Psoas muscle (tissue), 8 donors: ENCODE results near the gene MED17. TPM values are rescaled to one million over a fixed set of nuclear protein-coding genes. Genes with fewer than 3 reads are reported as not detected.

Experiments used
- ATAC-seq, 4 donors: fragments of 200-7000 bp; cut with Tn5 transposase; one replicate each; pipeline ENCODE4 v1.9.1; 2020; ENCODE audit warnings: moderate library complexity in 3 of 4, mild to moderate bottlenecking in 2 of 4
- DNase-seq, 2 donors: peaks; one replicate each; pipeline ENCODE4 v3.0.0-alpha.2; 2020
- H3K27ac ChIP-seq: fragments of 200-600 bp; one replicate; pipeline ENCODE4 v1.8.0; 2022
- H3K27me3 ChIP-seq, 3 donors: fragments of 200-600 bp in 1 of 3; one replicate each; pipeline versions ENCODE4 v1.6.1 to v1.8.0; 2013 to 2022; ENCODE audit warnings: low read length in 2 of 3, mild to moderate bottlenecking in 2 of 3, moderate library complexity in 1 of 3; ENCODE audit not compliant: insufficient read depth in 3 of 3
- H3K36me3 ChIP-seq, 2 donors: fragments of 200-600 bp in 1 of 2; one replicate each; pipeline versions ENCODE4 v1.6.1 to v1.8.0; 2013 to 2022; ENCODE audit warnings: low read depth in 1 of 2, mild to moderate bottlenecking in 1 of 2, moderate library complexity in 1 of 2; ENCODE audit not compliant: insufficient read depth in 1 of 2
- H3K4me1 ChIP-seq: fragments of 200-600 bp; one replicate; pipeline ENCODE4 v1.8.0; 2022
- H3K4me3 ChIP-seq: fragments of 200-600 bp; one replicate; pipeline ENCODE4 v1.8.0; 2022; ENCODE audit warnings: mild to moderate bottlenecking
- H3K9me3 ChIP-seq: fragments of 200-600 bp; one replicate; pipeline ENCODE4 v1.8.0; 2022
- WGBS, 3 donors: extraction: QIAGEN DNeasy Blood & Tissue Kit; methylation state at CpG; one replicate each; pipeline versions ENCODE4 v1.1.6 to v1.1.7; 2013; 5-methylcytosine and 5-hydroxymethylcytosine counted together
- intact Hi-C, 2 donors: fragments of 100-400 bp; cut with DNase I; formaldehyde crosslinking; loops; one replicate each; pipeline versions ENCODE4 v1.11.0 to v1.14.2; 2022
- long read RNA-seq, 2 donors: library from polyadenylated mRNA; unstranded; transcript quantifications; one replicate each; pipeline ENCODE4 v2.0.0, GENCODE V29; 2021
- polyA plus RNA-seq, 3 donors: library from polyadenylated mRNA; stranded (reverse); fragments of 200-250 nt; gene quantifications; one replicate each; pipeline ENCODE4 v1.2.3, GENCODE V29; 2013
- total RNA-seq, 4 donors: library from RNA; stranded (reverse); fragmentation: NEBNext Ultra II Directional in 2 of 4; extraction: Animal tissue kit (Norgen Biotek cat#: 25700) in 2 of 4; gene quantifications; one replicate each; pipeline versions ENCODE4 v1.2.1 to v1.2.4, GENCODE V29; 2021 to 2023
- TF ChIP-seq, protein P1 (sequence below): fragments of 200-600 bp; IDR thresholded peaks from one replicate; pipeline ENCODE4 v1.8.0; 2022; ENCODE audit warnings: antibody characterized with exemption
- donor health status: healthy with polysubstance abuse.
- donor health status: DM: no; HTN: no; CAD: no; lungs with moderate emphysema.
- donor health status: Bipolar disorder and iron deficiency.
- donor health status: healthy.
- donor health status: DM: yes; HTN: yes; CAD: no.
- donor health status: DM: no; HTN: no; CAD: no.
- donor health status: DM: no; HTN: no; CAD: no.
- donor health status: DM: yes; HTN: yes; CAD: no.

Gene MED17, protein sequence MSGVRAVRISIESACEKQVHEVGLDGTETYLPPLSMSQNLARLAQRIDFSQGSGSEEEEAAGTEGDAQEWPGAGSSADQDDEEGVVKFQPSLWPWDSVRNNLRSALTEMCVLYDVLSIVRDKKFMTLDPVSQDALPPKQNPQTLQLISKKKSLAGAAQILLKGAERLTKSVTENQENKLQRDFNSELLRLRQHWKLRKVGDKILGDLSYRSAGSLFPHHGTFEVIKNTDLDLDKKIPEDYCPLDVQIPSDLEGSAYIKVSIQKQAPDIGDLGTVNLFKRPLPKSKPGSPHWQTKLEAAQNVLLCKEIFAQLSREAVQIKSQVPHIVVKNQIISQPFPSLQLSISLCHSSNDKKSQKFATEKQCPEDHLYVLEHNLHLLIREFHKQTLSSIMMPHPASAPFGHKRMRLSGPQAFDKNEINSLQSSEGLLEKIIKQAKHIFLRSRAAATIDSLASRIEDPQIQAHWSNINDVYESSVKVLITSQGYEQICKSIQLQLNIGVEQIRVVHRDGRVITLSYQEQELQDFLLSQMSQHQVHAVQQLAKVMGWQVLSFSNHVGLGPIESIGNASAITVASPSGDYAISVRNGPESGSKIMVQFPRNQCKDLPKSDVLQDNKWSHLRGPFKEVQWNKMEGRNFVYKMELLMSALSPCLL
- 10 to 100 TPM; 10.6 to 16.0 (median 13.0) TPM for total RNA-seq
- polyA plus RNA-seq: 10 to 100 TPM in 2 of 3 donors, 1 to 10 TPM in 1; 7.1 to 11.2 (median 10.7) TPM
- long read RNA-seq, donor 1, full-length matches to known transcripts: 7 of 7 reads
- long read RNA-seq, donor 1, partial matches to known transcripts: 0 of 7 reads
- long read RNA-seq, donor 1, other reads (novel, unspliced or antisense): 0 of 7 reads
- long read RNA-seq, donor 2, full-length matches to known transcripts: 15 of 15 reads
- long read RNA-seq, donor 2, partial matches to known transcripts: 0 of 15 reads
- long read RNA-seq, donor 2, other reads (novel, unspliced or antisense): 0 of 15 reads

- DNase-seq (peak; percentile 91 to 95), ATAC-seq (peak; percentile 99 to 100 (median 100))
- Histone ChIP-seq H3K27me3 (no peaks in the 10 kb centered on the region), H3K9me3 (no peaks in the 10 kb centered on the region), H3K36me3 (peaks cover 0 to 21% of the 10 kb centered on the region in 2 donors), H3K27ac (peak within 1 kb of the TSS; percentile 88), H3K4me1 (peaks cover 33% of the 10 kb centered on the region), H3K4me3 (peak within 1 kb of the TSS; percentile 94)
- TF ChIP-seq, protein P1, sequence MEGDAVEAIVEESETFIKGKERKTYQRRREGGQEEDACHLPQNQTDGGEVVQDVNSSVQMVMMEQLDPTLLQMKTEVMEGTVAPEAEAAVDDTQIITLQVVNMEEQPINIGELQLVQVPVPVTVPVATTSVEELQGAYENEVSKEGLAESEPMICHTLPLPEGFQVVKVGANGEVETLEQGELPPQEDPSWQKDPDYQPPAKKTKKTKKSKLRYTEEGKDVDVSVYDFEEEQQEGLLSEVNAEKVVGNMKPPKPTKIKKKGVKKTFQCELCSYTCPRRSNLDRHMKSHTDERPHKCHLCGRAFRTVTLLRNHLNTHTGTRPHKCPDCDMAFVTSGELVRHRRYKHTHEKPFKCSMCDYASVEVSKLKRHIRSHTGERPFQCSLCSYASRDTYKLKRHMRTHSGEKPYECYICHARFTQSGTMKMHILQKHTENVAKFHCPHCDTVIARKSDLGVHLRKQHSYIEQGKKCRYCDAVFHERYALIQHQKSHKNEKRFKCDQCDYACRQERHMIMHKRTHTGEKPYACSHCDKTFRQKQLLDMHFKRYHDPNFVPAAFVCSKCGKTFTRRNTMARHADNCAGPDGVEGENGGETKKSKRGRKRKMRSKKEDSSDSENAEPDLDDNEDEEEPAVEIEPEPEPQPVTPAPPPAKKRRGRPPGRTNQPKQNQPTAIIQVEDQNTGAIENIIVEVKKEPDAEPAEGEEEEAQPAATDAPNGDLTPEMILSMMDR: peak; percentile 41
- 0% methylated on average over 64 to 72 of the region's 72 CpGs for WGBS, 3 donors
- intact Hi-C loops: loop anchor here (2.0 to 5.0 kb wide), 2 partner anchors 42 to 44 kb away; partner anchors contain the start of genes C11orf54 (in 2 of the 2) and TAF1D (in 2 of the 2)
These were observed at the start of gene MED17 for GRCh38 chr11:93784145-93784934. Gene MED17 (plus strand): TSS chr11:93784282. CDS start chr11:93784514, 232 bp downstream.

DNA sequence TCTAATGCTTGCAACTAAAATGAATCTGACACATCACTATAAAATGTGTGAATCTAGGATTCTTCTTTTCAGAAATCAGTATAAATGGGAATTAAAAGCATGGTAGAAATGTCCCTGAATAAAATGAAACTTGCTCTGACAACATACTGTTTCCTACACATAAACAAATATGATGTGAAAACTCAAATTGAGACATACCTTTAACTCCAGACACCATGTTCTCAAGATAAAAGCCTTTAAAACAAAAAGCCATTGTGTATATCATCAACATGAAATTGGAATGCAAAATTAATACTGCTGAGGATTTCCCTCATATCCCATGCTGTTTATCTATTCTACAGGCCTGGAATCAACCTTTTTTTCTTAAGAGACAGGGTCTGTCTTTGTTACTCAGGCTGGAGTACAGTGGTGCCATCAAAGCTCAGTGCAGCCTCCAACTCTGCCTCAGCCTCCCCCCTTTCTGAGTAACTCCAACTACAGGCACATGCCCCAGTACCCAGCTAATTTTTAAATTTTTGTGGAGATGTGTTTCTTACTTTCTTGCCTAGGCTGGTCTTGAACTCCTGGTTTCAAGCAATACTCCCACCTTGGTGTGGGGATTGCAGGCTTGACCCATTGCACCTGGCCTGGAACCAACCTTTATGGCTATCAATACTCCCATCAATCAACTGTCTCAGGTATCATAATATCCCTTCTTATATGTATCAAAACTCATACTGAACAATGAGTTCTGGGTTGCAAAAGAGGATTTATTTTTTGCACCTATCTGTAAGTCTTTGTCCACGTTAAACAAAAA lies 49.5 kb upstream of the MED17 start:
- Histone ChIP-seq H3K4me3 (no peak overlapping the region), H3K27me3 (no peaks in the 10 kb centered on the region), H3K4me1 (peaks cover 23% of the 10 kb centered on the region), H3K9me3 (no peaks in the 10 kb centered on the region), H3K36me3 (peaks cover 22 to 99% of the 10 kb centered on the region in 2 donors), H3K27ac (no peak overlapping the region)
- intact Hi-C loops: loop anchor here (5.0 to 10.0 kb wide), 3 partner anchors 37 to 60 kb away; no protein-coding TSS in a partner anchor
- DNase-seq (no peak), ATAC-seq (no peak)
- 82 to 91% (median 89%) methylated on average over 1 of the region's 1 CpG for WGBS, 3 donors
- TF ChIP-seq, protein P1: no peak

DNA sequence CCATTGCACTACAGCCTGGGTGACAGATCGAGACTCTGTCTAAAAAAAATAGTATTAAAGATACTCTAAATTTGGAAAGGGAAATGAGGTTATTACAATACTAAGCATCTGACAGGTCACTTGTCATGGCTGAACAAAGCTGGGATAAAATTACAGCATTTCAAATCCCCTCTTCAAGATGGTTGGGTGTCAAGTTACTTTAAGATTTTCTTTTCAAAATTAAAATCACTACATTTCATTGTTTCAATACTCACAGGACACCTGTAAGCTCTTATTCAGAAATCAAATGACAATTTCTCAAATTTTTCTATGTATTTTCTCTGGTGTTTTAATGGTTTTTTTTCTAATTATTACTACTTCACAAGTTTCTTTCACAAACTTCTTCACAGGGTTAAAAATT lies 48.5 kb upstream of the MED17 start:
- WGBS, 3 donors: 55 to 61% (median 59%) methylated on average over 1 of the region's 1 CpG
- intact Hi-C loops: loop anchor here (10.0 kb wide), 2 partner anchors 51 to 61 kb away; no protein-coding TSS in a partner anchor
- Histone ChIP-seq H3K36me3 (peaks cover 22 to 94% of the 10 kb centered on the region in 2 donors), H3K9me3 (no peaks in the 10 kb centered on the region), H3K4me3 (no peak overlapping the region), H3K27me3 (no peaks in the 10 kb centered on the region), H3K27ac (no peak overlapping the region), H3K4me1 (peaks cover 29% of the 10 kb centered on the region)
- ATAC-seq: peak in 1 of 4 donors; percentile 29
- DNase-seq: no peak
- TF ChIP-seq, protein P1: no peak
